Breast epithelium (tissue), 3 donors: ENCODE measurements around the gene MANSC1.

ENCODE experiments used
- CTCF ChIP-seq, 3 donors: fragments of 450-650 bp; IDR thresholded peaks; one replicate each; pipeline ENCODE4 v1.5.1; 2016 to 2017; ENCODE audit warnings: antibody characterized with exemption in 3 of 3, mild to moderate bottlenecking in 3 of 3, moderate library complexity in 3 of 3
- POLR2A ChIP-seq: fragments of 450-650 bp; IDR thresholded peaks from one replicate; pipeline ENCODE4 v1.6.1; 2016; ENCODE audit warnings: antibody characterized with exemption, mild to moderate bottlenecking, moderate library complexity
- POLR2AphosphoS5 ChIP-seq, 3 donors: sonication (generic); formaldehyde crosslinking; IDR thresholded peaks; one replicate each; pipeline ENCODE4 v1.6.1; 2017; ENCODE audit warnings: antibody characterized with exemption in 3 of 3

GRCh38 chr12:12331896-12332295 lies 18.1 kb downstream of the MANSC1 start:
- TF ChIP-seq CTCF (IDR thresholded peaks at IDR 0.05) = no peak
- TF ChIP-seq POLR2A = no peak
- no peak for TF ChIP-seq POLR2AphosphoS5 (IDR thresholded peaks at IDR 0.05)
